ENCODE data around the gene CCDC87. TPM values are rescaled to one million over a fixed set of nuclear protein-coding genes. Genes with fewer than 3 reads are reported as not detected.
"Not testable (repeated sequence)": the region's sequence is repeated elsewhere in the genome, so short reads cannot be mapped to it uniquely, and the experiment has no call there.

The CCDC87 gene
- total and polyA plus RNA-seq, 8 donors = 0.15 to 0.40 (median 0.32) TPM

DNA sequence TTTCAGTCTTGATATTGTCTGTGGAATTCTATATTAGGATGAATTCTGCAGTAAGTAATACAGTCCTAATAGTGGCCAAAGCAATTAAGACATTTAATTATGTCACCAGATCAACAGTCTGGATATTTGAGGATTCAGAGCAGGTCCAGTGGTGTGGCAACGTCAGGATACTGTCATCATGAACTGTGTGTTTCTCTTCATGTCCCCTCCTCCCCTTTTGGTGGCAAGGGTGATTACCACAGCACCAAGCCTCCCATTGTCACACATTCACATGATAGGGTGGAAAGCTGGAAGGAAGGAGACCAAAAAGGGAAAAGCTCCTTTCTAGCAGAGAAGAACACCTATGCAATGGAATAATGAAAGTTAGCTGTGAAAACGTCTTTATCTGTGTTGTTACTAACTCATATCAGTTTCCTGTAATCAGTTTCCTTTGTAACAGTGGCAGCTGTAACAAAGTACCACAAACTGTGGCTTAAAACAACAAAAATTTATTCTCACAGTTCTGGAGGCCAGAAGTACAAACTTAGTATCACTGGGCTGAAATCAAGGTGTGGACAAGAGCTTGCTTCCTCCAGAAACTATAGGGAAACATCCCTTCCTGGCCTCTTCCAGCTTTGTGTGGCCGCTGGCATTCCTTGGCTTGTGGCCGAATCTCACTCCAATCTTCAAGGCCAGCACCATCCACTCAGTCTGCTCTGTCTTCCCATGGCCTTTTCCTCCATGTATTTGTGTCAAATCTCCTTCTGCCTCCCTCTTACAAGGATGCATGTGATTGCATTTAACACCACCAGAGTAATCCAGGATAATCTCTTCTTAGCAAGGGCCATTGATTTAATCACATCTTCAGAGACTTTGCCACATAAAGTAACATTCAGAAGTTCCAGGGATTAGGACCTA, 17.1 kb upstream of the CCDC87 start:
- Histone ChIP-seq H3K4me3 (no peak overlapping the region), H3K36me3 (peaks cover 0 to 7% (median 5%) of the 10 kb centered on the region in 3 donors), H3K27ac (no peak overlapping the region), H3K4me1 (peaks cover 4 to 13% (median 12%) of the 10 kb centered on the region in 3 donors), H3K9me3 (no peaks in the 10 kb centered on the region), H3K27me3 (no peaks in the 10 kb centered on the region)
- ATAC-seq = no peak
- TF ChIP-seq, protein P1, sequence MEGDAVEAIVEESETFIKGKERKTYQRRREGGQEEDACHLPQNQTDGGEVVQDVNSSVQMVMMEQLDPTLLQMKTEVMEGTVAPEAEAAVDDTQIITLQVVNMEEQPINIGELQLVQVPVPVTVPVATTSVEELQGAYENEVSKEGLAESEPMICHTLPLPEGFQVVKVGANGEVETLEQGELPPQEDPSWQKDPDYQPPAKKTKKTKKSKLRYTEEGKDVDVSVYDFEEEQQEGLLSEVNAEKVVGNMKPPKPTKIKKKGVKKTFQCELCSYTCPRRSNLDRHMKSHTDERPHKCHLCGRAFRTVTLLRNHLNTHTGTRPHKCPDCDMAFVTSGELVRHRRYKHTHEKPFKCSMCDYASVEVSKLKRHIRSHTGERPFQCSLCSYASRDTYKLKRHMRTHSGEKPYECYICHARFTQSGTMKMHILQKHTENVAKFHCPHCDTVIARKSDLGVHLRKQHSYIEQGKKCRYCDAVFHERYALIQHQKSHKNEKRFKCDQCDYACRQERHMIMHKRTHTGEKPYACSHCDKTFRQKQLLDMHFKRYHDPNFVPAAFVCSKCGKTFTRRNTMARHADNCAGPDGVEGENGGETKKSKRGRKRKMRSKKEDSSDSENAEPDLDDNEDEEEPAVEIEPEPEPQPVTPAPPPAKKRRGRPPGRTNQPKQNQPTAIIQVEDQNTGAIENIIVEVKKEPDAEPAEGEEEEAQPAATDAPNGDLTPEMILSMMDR (IDR thresholded peaks at IDR 0.05) = no peak
- no peak for FAIRE-seq
- 41 to 58% methylated on average over 4 of the region's 4 CpGs for WGBS, 2 donors
- intact Hi-C loops (cut with DNase I) = no loop called here
- no peak for DNase-seq

DNA sequence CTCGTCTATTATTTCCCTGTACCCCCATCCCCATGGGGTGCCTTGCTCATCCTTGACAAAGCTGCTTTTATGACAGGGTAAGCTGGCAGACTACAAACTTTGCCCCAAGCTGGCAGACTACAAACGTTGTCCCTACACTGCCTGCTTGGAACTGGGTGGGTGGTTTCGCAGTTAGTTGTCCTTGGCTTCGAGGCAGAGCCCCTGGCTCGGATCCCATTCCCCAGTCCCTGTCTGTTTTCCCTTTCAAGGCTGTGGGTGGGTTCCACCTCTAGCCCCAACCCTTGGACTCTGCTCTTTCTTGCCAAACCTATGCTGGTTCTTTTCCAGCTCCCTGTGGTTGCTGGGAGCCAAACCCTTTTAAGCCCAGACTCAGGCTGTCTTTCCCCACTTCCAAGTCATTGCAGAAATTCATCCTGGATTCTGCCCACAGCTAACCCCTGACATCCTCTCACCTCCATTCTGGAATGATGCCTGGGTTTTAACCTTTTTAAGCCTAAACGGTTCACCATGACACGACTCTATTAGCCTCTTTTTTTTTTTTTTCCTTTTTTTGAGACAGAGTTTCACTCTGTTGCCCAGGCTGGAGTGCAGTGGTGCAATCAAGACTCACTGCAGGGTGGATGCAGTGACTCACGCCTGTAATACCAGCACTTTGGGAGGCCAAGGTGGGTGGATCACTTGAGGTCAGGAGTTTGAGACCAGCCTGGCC, 14.4 kb upstream of the CCDC87 start:
- intact Hi-C loops (cut with DNase I) = no loop called here
- 12 to 27% methylated on average over 8 of the region's 8 CpGs for WGBS, 2 donors
- H3K4me1 ChIP-seq = peaks cover 4 to 13% (median 12%) of the 10 kb centered on the region in 3 donors
- ATAC-seq (peak; percentile 79 to 96 (median 91)), FAIRE-seq (no peak), DNase-seq (peak; percentile 68 to 84 (median 70))
- H3K9me3 ChIP-seq = no peaks in the 10 kb centered on the region
- TF ChIP-seq, protein P1 (IDR thresholded peaks at IDR 0.05) = no peak
- no peak overlapping the region for H3K4me3 ChIP-seq
- peaks cover 0 to 7% (median 5%) of the 10 kb centered on the region in 3 donors for H3K36me3 ChIP-seq
- peak overlapping the region in 3 of 4 donors; percentile 28 to 68 (median 62) for H3K27ac ChIP-seq
- no peaks in the 10 kb centered on the region for H3K27me3 ChIP-seq

DNA sequence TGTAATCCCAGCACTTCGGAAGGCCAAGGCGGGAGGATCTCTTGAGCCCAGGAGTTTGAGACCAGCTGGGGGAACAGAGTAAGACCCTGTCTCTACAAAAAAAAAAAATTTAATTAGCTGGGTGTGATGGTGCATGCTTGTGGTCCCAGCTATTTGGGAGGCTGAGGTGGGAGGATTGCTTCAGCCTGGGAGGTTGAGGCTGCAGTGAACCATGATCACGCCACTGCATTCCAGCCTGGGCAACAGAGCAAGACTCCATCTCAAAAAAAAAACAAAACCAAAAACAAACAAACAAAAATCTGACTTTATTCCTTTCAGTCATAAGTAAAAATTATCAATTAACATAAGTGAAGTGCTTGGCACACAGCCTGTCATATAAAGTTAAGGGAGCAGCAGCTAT, 13.7 kb upstream of the CCDC87 start:
- ATAC-seq; intact Hi-C loops (cut with DNase I): not testable (repeated sequence)
- peak overlapping the region in 3 of 4 donors; percentile 28 to 68 (median 62) for H3K27ac ChIP-seq

DNA sequence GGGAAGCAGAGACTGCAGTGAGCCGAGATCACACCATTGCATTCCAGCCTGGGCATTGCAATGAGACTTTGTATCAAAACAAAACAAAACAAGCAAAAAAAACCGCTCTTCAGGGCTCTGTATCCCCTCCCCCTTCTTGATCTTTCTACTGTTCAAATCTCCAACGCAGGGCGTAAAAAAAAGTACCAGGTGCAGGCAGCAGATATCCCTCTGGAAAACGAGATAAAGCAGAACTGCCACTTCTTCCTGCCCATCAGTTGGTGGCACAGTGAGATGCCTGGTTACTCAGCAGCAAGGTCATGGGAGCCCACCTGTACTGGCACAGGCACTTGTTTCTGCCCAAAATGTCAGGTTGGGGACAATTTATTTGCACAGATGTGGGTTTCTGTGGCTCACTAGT, 11.3 kb upstream of the CCDC87 start:
- Histone ChIP-seq H3K4me3 (no peak overlapping the region), H3K36me3 (peaks cover 0 to 21% (median 5%) of the 10 kb centered on the region in 3 donors), H3K4me1 (peaks cover 4 to 13% (median 12%) of the 10 kb centered on the region in 3 donors), H3K27me3 (no peaks in the 10 kb centered on the region), H3K27ac (no peak overlapping the region), H3K9me3 (no peaks in the 10 kb centered on the region)
- no peak for ATAC-seq
- intact Hi-C loops (cut with DNase I) = no loop called here
- no peak for FAIRE-seq
- DNase-seq = no peak
- TF ChIP-seq, protein P1 (IDR thresholded peaks at IDR 0.05) = no peak
- WGBS, 2 donors = 67 to 74% methylated on average over 5 of the region's 5 CpGs

More for the DNA sequence above, 13.7 kb upstream of the CCDC87 start:
- H3K27me3 ChIP-seq, FAIRE-seq, H3K9me3 ChIP-seq, H3K4me3 ChIP-seq, H3K36me3 ChIP-seq, DNase-seq: not testable (repeated sequence)
- WGBS, 2 donors = 97 to 98% methylated on average over 3 of the region's 3 CpGs
- H3K4me1 ChIP-seq = peaks cover 4 to 13% (median 12%) of the 10 kb centered on the region in 3 donors

DNA sequence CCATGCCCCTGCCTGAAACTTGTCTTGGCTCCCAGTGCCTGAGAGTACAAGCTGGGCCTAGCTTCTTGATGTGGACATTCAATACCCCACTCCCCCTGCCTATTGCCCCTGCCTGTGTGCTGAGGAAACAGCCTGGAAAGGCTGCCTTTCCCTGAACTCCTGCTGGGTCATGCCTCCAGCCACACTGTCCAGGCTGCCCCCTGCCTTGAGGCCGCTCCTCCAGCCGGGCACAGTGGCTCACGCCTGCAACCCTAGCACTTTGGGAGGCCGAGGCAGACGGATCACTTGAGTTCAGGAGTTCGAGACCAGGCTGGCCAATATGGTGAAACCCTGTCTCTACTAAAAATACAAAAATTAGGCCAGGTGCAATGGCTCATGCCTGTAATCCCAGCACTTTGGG, 10.2 kb upstream of the CCDC87 start:
- DNase-seq = peak in 1 of 6 donors; percentile 26
- 92% methylated on average over 6 of the region's 6 CpGs for WGBS, 2 donors
- H3K36me3 ChIP-seq = peaks cover 0 to 21% (median 5%) of the 10 kb centered on the region in 3 donors

More for the DNA sequence above, 10.2 kb upstream of the CCDC87 start:
- H3K27ac ChIP-seq = no peak overlapping the region
- H3K4me3 ChIP-seq = no peak overlapping the region
- no peak for FAIRE-seq
- H3K27me3 ChIP-seq = no peaks in the 10 kb centered on the region
- ATAC-seq = no peak
- H3K4me1 ChIP-seq = peaks cover 4 to 13% (median 12%) of the 10 kb centered on the region in 3 donors
- intact Hi-C loops (cut with DNase I) = no loop called here
- no peaks in the 10 kb centered on the region for H3K9me3 ChIP-seq
- TF ChIP-seq, protein P1 (IDR thresholded peaks at IDR 0.05) = no peak

Measured in pancreas (tissue), 10 donors.